Measurements from ENCODE around the gene HOXC11.

- TF ChIP-seq POLR2A (IDR thresholded peaks at IDR 0.05; ENCODE audit: extremely low read depth, insufficient read length), result no peak
- no peak for TF ChIP-seq CTCF (IDR thresholded peaks at IDR 0.05; ENCODE audit: low read depth, low read length)
- TF ChIP-seq MAX (IDR thresholded peaks at IDR 0.05; ENCODE audit: low read depth, low read length), result no peak
Measured at GRCh38 chr12:54002915-54003389, 30.0 kb downstream of the HOXC11 start.
